NT2/D1 (cell line): Measurements from ENCODE around the gene SCRT2.

ENCODE experiments used
- DNase-seq: peaks from one replicate; pipeline ENCODE4 v3.0.0-alpha.2; 2011; ENCODE audit warnings: low read depth, low spot score
- H3K27me3 ChIP-seq: 2 replicates; pipeline ENCODE4 v1.6.0; 2011; ENCODE audit warnings: mild to moderate bottlenecking; ENCODE audit not compliant: insufficient read length, insufficient read depth
- H3K36me3 ChIP-seq: 2 replicates; pipeline ENCODE4 v1.6.1; 2011; ENCODE audit warnings: mild to moderate bottlenecking, low read length, mixed read lengths; ENCODE audit not compliant: insufficient read depth, insufficient read length
- H3K4me1 ChIP-seq: 2 replicates; pipeline ENCODE4 v1.5.1; 2011; ENCODE audit not compliant: insufficient read depth, insufficient read length
- H3K4me3 ChIP-seq: 2 replicates; pipeline ENCODE4 v1.5.1; 2011; ENCODE audit warnings: low read depth; ENCODE audit not compliant: insufficient read length
- H3K9ac ChIP-seq: 2 replicates; pipeline ENCODE4 v1.6.0; 2011; ENCODE audit warnings: low read depth; ENCODE audit not compliant: insufficient read length
- H3K9me3 ChIP-seq: 2 replicates; pipeline ENCODE4 v1.5.1; 2011; ENCODE audit warnings: mild to moderate bottlenecking, low read length; ENCODE audit not compliant: insufficient read depth
- SUZ12 ChIP-seq: IDR thresholded peaks from 2 replicates; pipeline ENCODE4 v1.6.1; 2011; ENCODE audit not compliant: insufficient read length, insufficient read depth; ENCODE audit errors: extremely low read depth
- YY1 ChIP-seq: IDR thresholded peaks from 2 replicates; pipeline ENCODE4 v1.6.1; 2011; ENCODE audit not compliant: insufficient read length, insufficient read depth
- ZNF274 ChIP-seq: IDR thresholded peaks from 2 replicates; pipeline ENCODE4 v1.6.1; 2011; ENCODE audit warnings: mild to moderate bottlenecking, low read depth, low read length

The SCRT2 gene

GRCh38 chr20:641516-641875 lies 34.1 kb downstream of the SCRT2 start:
- TF ChIP-seq ZNF274 (no peak), YY1 (no peak), SUZ12 (no peak)
- no peaks in the 10 kb centered on the region for H3K9me3 ChIP-seq
- no peaks in the 10 kb centered on the region for H3K36me3 ChIP-seq
- no peak overlapping the region for H3K9ac ChIP-seq
- no peaks in the 10 kb centered on the region for H3K27me3 ChIP-seq
- H3K4me1 ChIP-seq, result no peaks in the 10 kb centered on the region
- H3K4me3 ChIP-seq, result no peak overlapping the region
- no peak for DNase-seq

DNA sequence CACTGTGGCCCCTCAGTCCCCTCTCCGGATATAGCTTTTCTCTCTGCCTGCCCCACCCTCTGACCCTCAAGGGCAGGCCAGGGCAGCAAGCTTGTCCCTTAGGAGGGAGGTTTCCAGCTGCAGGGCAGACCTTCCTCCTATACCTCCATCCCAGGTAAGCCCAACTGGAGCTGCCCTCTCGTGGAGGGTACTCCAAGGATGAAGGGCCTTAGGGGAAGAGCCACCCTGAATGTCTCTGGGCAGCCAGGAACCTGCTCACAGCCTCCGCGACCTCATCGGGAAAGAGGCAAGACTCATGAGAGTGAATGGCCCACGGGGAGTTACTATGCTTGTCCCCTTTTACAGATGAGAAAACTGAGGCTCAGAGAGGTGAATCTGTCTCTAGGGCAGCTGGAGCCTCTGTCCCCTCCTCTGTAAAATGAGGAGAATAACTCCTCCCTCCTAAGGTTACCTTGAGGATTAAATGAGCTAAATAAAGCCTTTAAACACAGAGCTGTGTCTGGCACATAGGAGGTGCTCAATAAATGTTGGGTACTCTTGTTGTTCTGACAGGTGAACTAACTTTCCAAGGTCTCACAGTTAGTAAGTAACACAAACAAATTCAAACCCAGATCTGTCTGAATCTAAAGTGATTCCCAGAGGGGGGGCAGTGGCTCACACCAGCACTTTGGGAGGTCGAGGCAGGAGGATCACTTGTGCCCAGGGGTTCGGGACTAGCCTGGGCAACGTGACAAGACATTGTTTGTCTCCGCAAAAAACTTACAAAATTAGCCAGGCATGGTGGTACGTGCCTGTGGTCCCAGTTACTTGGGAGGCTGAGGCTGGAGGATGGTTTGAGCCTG lies 34.7 kb downstream of the SCRT2 start:
- DNase-seq, result no peak

DNA sequence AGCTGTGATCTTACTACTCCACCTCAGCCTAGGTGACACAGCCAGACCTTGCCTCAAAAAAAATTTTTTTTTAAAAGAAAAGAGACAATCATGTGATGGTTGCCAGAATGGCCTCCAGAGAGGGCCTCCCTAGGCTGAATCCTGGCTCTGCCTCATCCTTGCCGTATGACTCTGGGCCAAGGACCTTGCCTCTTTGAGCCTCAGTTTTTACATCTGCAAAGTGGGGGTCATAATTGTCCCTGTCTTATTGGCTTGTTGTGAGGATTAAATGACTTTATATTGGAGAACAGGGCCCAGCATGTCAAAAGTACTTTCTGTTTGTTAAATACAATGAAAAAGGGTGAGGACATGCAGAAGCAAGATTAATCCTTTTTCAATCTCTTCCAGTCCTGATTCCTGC lies 37.0 kb downstream of the SCRT2 start:
- no peak overlapping the region for H3K4me3 ChIP-seq
- TF ChIP-seq YY1, result no peak
- TF ChIP-seq SUZ12, result no peak
- TF ChIP-seq ZNF274, result no peak
- H3K27me3 ChIP-seq, result no peaks in the 10 kb centered on the region
- no peaks in the 10 kb centered on the region for H3K36me3 ChIP-seq
- no peak overlapping the region for H3K9ac ChIP-seq
- no peak for DNase-seq
- no peaks in the 10 kb centered on the region for H3K9me3 ChIP-seq
- H3K4me1 ChIP-seq, result peaks cover 4% of the 10 kb centered on the region

More for the DNA sequence above, 34.7 kb downstream of the SCRT2 start:
- no peaks in the 10 kb centered on the region for H3K4me1 ChIP-seq
- H3K9ac ChIP-seq, result no peak overlapping the region
- no peaks in the 10 kb centered on the region for H3K9me3 ChIP-seq
- no peak overlapping the region for H3K4me3 ChIP-seq
- H3K27me3 ChIP-seq, result no peaks in the 10 kb centered on the region
- no peaks in the 10 kb centered on the region for H3K36me3 ChIP-seq
- no peak for TF ChIP-seq SUZ12
- TF ChIP-seq YY1, result no peak
- TF ChIP-seq ZNF274, result no peak

DNA sequence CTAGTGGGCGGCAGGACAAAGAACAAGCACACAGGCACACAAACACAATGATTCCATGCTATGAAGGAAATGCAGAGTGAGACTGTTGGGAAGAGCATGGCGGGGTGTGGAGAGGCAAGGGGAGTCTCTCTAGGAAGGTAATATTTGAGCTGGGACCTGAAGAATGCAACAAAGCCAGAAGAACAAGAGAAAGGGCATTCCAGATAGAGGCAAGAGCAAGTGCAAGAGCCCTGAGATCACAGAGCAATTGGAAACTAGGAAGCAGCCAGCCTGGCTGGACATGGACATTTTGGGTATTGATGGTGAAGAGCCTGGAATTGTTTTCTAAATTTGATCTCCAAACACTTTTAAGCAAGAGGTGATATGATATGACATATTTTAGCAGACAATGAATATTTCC lies 38.0 kb downstream of the SCRT2 start:
- H3K27me3 ChIP-seq, result no peaks in the 10 kb centered on the region
- H3K9ac ChIP-seq, result no peak overlapping the region
- no peak for DNase-seq
- TF ChIP-seq SUZ12, result no peak
- no peak for TF ChIP-seq ZNF274
- TF ChIP-seq YY1, result no peak
- H3K36me3 ChIP-seq, result no peaks in the 10 kb centered on the region
- no peaks in the 10 kb centered on the region for H3K9me3 ChIP-seq
- peaks cover 4% of the 10 kb centered on the region for H3K4me1 ChIP-seq
- H3K4me3 ChIP-seq, result no peak overlapping the region

DNA sequence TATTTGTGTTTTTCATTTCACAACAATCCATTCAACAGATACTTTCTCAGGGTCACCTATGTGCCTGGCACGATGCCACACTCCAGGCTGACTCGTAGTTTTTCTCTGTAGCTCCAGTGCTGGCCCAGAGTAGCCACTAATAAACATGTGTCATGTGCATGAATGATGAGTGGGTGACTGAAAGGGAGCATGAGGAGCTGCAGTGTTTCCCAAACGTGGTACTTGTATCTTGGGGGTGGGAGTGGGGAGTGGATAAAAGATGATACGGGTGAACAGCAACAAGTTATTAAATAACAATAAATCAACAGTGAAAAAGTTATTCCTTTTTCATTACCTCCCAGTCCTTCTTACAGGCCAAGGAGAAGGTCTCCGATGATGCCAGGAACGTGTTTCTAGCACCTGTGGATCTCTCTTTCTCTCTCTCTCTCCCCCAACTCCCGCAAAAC lies 39.7 kb downstream of the SCRT2 start:
- H3K4me1 ChIP-seq, result peaks cover 4% of the 10 kb centered on the region
- H3K36me3 ChIP-seq, result no peaks in the 10 kb centered on the region
- TF ChIP-seq ZNF274, result no peak
- no peak for TF ChIP-seq YY1
- TF ChIP-seq SUZ12, result no peak
- no peak for DNase-seq
- H3K4me3 ChIP-seq, result no peak overlapping the region
- no peaks in the 10 kb centered on the region for H3K27me3 ChIP-seq
- H3K9ac ChIP-seq, result no peak overlapping the region
- no peaks in the 10 kb centered on the region for H3K9me3 ChIP-seq

GRCh38 chr20:635028-635892 lies 40.3 kb downstream of the SCRT2 start:
- Histone ChIP-seq H3K4me3 (no peak overlapping the region), H3K4me1 (peaks cover 4% of the 10 kb centered on the region), H3K27me3 (no peaks in the 10 kb centered on the region), H3K36me3 (no peaks in the 10 kb centered on the region), H3K9me3 (no peaks in the 10 kb centered on the region), H3K9ac (no peak overlapping the region)
- no peak for DNase-seq
- TF ChIP-seq SUZ12, result no peak
- TF ChIP-seq ZNF274, result no peak
- TF ChIP-seq YY1, result no peak

DNA sequence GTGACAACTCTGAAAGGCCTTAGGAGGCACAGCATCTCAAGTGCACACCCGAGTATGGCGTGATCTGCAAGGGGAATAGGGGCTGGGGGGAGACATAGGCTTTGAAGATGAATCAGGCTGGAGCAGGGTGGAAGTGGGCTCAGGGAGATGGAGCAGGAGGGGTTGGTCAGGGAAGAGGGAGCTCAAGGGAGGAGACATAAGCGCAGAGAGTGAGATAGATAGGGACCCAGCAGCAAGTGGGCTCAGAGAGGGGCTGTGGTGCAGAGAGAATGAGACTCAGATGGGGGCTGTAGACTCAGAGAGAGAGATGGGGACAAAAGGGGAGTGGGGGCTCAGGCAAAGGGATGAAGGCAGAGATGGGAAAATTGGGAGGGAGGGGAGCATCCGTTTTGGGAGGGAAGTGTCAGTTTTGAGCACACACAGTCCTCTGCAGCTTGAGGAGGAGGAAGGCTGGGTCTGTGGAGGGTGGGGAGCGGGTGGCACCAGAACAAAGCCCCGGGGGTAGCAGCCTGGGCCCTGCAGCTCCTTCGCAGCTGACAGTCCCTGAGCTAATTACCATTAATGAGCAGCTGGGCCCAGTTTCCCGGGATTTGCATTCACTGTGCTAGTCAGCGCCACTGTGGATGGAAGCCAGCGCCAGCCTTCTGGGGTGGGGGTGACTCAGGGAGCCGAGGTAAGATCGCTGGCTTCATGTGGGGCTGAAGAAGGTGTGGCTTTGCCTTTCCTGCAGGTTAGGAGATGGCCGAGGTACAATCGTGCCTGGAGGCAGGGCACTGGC lies 41.3 kb downstream of the SCRT2 start:
- H3K4me3 ChIP-seq, result no peak overlapping the region
- H3K4me1 ChIP-seq, result peaks cover 4% of the 10 kb centered on the region
- H3K9ac ChIP-seq, result peak overlapping the region; percentile 32
- H3K9me3 ChIP-seq, result no peaks in the 10 kb centered on the region
- no peaks in the 10 kb centered on the region for H3K36me3 ChIP-seq
- no peak for DNase-seq
- TF ChIP-seq SUZ12 (no peak), YY1 (no peak), ZNF274 (no peak)
- no peaks in the 10 kb centered on the region for H3K27me3 ChIP-seq
